WTC11 (cell line): ENCODE measurements around the gene BORCS6. TPM values are rescaled to one million over a fixed set of nuclear protein-coding genes. Genes with fewer than 3 reads are reported as not detected.

Experiments used
- ATAC-seq: fragments of 200-7000 bp; cut with Tn5 transposase; 2 replicates; pipeline ENCODE4 v1.10.0; 2021; ENCODE audit warnings: mild to moderate bottlenecking, moderate library complexity
- CTCF ChIA-PET: fragments of 300-600 bp; sonication (Branson Sonifier 250); formaldehyde crosslinking; loops from one replicate; lab custom pipeline; 2021; ENCODE audit warnings: antibody characterized with exemption; lab: Charles Lee
- POLR2A ChIA-PET: fragments of 350-600 bp; sonication (Branson Sonifier 250); formaldehyde crosslinking; loops from one replicate; lab custom pipeline; 2021; ENCODE audit warnings: antibody characterized with exemption; lab: Charles Lee
- DNase-seq: peaks from one replicate; pipeline ENCODE4 v3.0.0; 2021; ENCODE audit warnings: low spot score
- H3K27ac Mint-ChIP-seq: 2 replicates; pipeline ENCODE4 v1.8.0; 2021; ENCODE audit warnings: mixed read lengths
- H3K27me3 Mint-ChIP-seq: 2 replicates; pipeline ENCODE4 v1.8.0; 2021; ENCODE audit warnings: low read depth, mild to moderate bottlenecking, moderate library complexity, mixed read lengths
- H3K36me3 Mint-ChIP-seq: 2 replicates; pipeline ENCODE4 v1.8.0; 2021; ENCODE audit warnings: mixed read lengths
- H3K4me1 Mint-ChIP-seq: 2 replicates; pipeline ENCODE4 v1.8.0; 2022; ENCODE audit warnings: mixed read lengths
- H3K4me3 Mint-ChIP-seq: 2 replicates; pipeline ENCODE4 v1.8.0; 2021; ENCODE audit warnings: mild to moderate bottlenecking, moderate library complexity, mixed read lengths
- H3K9me3 Mint-ChIP-seq: 2 replicates; pipeline ENCODE4 v1.8.0; 2021; ENCODE audit warnings: mixed read lengths
- CBFB ChIP-seq: sonication (generic); formaldehyde crosslinking; IDR thresholded peaks from 2 replicates; pipeline ENCODE4 v1.8.1; 2022; ENCODE audit warnings: mild to moderate bottlenecking, low read depth, missing genetic modification reagents
- EMX1 ChIP-seq: fragments of 250-450 bp; sonication (Bioruptor Pico); IDR thresholded peaks from 2 replicates; pipeline ENCODE4 v1.8.0; 2021; ENCODE audit warnings: mild to moderate bottlenecking
- FOXJ3 ChIP-seq: sonication (generic); formaldehyde crosslinking; IDR thresholded peaks from 2 replicates; pipeline ENCODE4 v1.9.0; 2021; ENCODE audit warnings: missing genetic modification reagents, mild to moderate bottlenecking, borderline replicate concordance
- FOXP1 ChIP-seq: sonication (generic); formaldehyde crosslinking; IDR thresholded peaks from 2 replicates; pipeline ENCODE4 v1.8.0; 2022; ENCODE audit warnings: missing genetic modification reagents, mild to moderate bottlenecking, moderate library complexity, borderline replicate concordance
- HMGA2 ChIP-seq: fragments of 250-450 bp; sonication (Bioruptor Pico); IDR thresholded peaks from 2 replicates; pipeline ENCODE4 v1.4.0; 2021; ENCODE audit warnings: mild to moderate bottlenecking, moderate library complexity
- JAZF1 ChIP-seq: fragments of 250-450 bp; sonication (Bioruptor Pico); IDR thresholded peaks from 2 replicates; pipeline ENCODE4 v1.9.0; 2021; ENCODE audit warnings: moderate library complexity, mild to moderate bottlenecking, inconsistent platforms
- JUN ChIP-seq: sonication (generic); formaldehyde crosslinking; IDR thresholded peaks from 2 replicates; pipeline ENCODE4 v1.8.0; 2023; ENCODE audit warnings: mild to moderate bottlenecking, missing genetic modification reagents
- TCF7 ChIP-seq: sonication (generic); formaldehyde crosslinking; IDR thresholded peaks from 2 replicates; pipeline ENCODE4 v1.8.0; 2022; ENCODE audit warnings: mild to moderate bottlenecking, low read depth, missing genetic modification reagents, moderate library complexity
- TP53 ChIP-seq: sonication (generic); formaldehyde crosslinking; IDR thresholded peaks from 2 replicates; pipeline ENCODE4 v1.8.1; 2023; ENCODE audit warnings: mild to moderate bottlenecking, missing genetic modification reagents
- ZNF138 ChIP-seq: sonication (generic); formaldehyde crosslinking; conservative IDR thresholded peaks from 2 replicates; pipeline ENCODE4 v1.8.1; 2022; ENCODE audit warnings: mild to moderate bottlenecking, moderate library complexity, missing genetic modification reagents
- ZNF396 ChIP-seq: fragments of 250-450 bp; sonication (Bioruptor Pico); IDR thresholded peaks from 2 replicates; pipeline ENCODE4 v1.8.0; 2021; ENCODE audit warnings: mild to moderate bottlenecking, moderate library complexity, borderline replicate concordance
- ZNF416 ChIP-seq: fragments of 250-450 bp; sonication (Bioruptor Pico); IDR thresholded peaks from 2 replicates; pipeline ENCODE4 v1.9.0; 2021; ENCODE audit warnings: mild to moderate bottlenecking, inconsistent platforms
- total RNA-seq: library from RNA; stranded (reverse); gene quantifications from 3 replicates; pipeline ENCODE4 v1.2.3, GENCODE V29; 2021
- TF ChIP-seq, protein P1 (sequence below): sonication (generic); formaldehyde crosslinking; IDR thresholded peaks from 2 replicates; pipeline ENCODE4 v1.8.1; 2023; ENCODE audit warnings: mild to moderate bottlenecking, moderate library complexity, missing genetic modification reagents
- TF ChIP-seq, protein P2 (sequence below): fragments of 250-450 bp; sonication (Bioruptor Pico); conservative IDR thresholded peaks from 2 replicates; pipeline ENCODE4 v1.9.0; 2021; ENCODE audit warnings: mild to moderate bottlenecking
- TF ChIP-seq, protein P3 (sequence below): sonication (generic); formaldehyde crosslinking; conservative IDR thresholded peaks from 2 replicates; pipeline ENCODE4 v1.8.1; 2023; ENCODE audit warnings: mild to moderate bottlenecking, low read depth, missing genetic modification reagents, moderate library complexity
- TF ChIP-seq, protein P4 (sequence below): sonication (generic); formaldehyde crosslinking; IDR thresholded peaks from 2 replicates; pipeline ENCODE4 v1.8.1; 2023; ENCODE audit warnings: mild to moderate bottlenecking, missing genetic modification reagents, moderate library complexity
- TF ChIP-seq, protein P5 (sequence below): sonication (generic); formaldehyde crosslinking; IDR thresholded peaks from 2 replicates; pipeline ENCODE4 v1.8.0; 2023; ENCODE audit warnings: mild to moderate bottlenecking, missing genetic modification reagents
- TF ChIP-seq, protein P6 (sequence below): sonication (generic); formaldehyde crosslinking; IDR thresholded peaks from 2 replicates; pipeline ENCODE4 v1.8.0; 2022; ENCODE audit warnings: mild to moderate bottlenecking, missing genetic modification reagents
- TF ChIP-seq, protein P7 (sequence below): fragments of 250-450 bp; sonication (Bioruptor Pico); IDR thresholded peaks from 2 replicates; pipeline ENCODE4 v1.9.0; 2021; ENCODE audit warnings: mild to moderate bottlenecking
- TF ChIP-seq, protein P8 (sequence below): sonication (generic); formaldehyde crosslinking; IDR thresholded peaks from 2 replicates; pipeline ENCODE4 v1.8.0; 2022; ENCODE audit warnings: mild to moderate bottlenecking, missing genetic modification reagents

Gene BORCS6
- total RNA-seq, 1 experiment from 2014 or later, result 5.6 TPM

DNA sequence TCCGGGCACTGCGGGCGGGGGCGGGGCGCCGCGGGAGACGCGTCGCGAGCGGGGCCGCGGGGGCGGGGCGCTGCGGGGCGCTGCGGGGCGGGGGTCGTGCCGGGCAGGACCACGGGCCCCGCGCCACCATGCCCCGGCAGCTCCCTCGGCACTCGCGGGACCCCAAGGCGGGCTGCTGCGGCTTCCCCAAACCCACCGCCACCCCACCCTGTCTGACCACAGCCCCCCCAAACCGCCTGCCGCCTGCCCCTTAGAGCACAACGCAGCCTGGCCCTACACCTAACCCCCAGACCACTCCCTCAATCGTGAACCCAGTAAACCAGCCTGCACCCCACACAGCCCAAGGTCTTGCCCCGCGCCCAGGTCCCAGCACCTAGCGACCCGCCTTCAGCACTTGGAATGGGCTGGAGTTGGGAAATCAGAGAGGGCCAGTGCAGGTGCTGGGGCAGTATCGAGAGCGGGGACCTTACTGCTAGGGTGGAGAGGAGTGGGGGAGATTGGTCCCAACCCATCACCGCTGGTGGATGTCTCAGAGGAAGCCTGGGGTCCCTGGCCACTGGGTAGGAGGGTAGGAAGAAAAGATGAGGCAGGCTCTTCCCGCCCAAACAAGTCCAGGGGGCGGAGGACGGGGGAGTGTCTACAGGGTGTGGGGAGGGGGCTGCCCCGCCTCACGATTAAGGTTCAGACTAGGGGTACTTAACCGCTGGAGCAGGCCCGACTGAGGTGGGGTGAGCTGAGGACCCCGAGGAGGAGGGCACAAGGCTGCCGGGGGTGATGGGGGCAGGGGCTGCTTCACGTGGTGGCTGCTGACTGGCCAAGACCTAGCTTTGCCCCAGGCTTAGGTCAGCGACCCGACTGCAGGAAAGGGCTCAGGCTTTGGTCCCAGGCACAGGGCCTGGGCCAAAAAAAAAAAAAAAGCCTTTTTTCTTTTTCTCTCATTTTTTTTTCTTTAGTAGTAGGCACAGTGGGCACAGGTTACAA lies 26.7 kb downstream of the BORCS6 start:
- ChIA-PET CTCF (interaction anchor here (0.6 to 1.5 kb wide), 14 partner anchors 9 to 622 kb away, joined by 3 to 10 read pairs (median 4); partner anchors contain the start of gene TMEM107), POLR2A (interaction anchor here (1.0 to 2.1 kb wide), 7 partner anchors 9 to 47 kb away, joined by 3 to 39 read pairs (median 4); partner anchors contain the start of genes AURKB and PER1)
- peaks cover 47% of the 10 kb centered on the region for H3K4me1 Mint-ChIP-seq
- no peaks in the 10 kb centered on the region for H3K27me3 Mint-ChIP-seq
- DNase-seq (peak; percentile 80), ATAC-seq (peak; percentile 69)
- TF ChIP-seq, protein P1, sequence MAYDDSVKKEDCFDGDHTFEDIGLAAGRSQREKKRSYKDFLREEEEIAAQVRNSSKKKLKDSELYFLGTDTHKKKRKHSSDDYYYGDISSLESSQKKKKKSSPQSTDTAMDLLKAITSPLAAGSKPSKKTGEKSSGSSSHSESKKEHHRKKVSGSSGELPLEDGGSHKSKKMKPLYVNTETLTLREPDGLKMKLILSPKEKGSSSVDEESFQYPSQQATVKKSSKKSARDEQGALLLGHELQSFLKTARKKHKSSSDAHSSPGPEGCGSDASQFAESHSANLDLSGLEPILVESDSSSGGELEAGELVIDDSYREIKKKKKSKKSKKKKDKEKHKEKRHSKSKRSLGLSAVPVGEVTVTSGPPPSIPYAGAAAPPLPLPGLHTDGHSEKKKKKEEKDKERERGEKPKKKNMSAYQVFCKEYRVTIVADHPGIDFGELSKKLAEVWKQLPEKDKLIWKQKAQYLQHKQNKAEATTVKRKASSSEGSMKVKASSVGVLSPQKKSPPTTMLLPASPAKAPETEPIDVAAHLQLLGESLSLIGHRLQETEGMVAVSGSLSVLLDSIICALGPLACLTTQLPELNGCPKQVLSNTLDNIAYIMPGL, result peak; percentile 3; the same call in 1 of the 2 replicates
- TF ChIP-seq, protein P2, sequence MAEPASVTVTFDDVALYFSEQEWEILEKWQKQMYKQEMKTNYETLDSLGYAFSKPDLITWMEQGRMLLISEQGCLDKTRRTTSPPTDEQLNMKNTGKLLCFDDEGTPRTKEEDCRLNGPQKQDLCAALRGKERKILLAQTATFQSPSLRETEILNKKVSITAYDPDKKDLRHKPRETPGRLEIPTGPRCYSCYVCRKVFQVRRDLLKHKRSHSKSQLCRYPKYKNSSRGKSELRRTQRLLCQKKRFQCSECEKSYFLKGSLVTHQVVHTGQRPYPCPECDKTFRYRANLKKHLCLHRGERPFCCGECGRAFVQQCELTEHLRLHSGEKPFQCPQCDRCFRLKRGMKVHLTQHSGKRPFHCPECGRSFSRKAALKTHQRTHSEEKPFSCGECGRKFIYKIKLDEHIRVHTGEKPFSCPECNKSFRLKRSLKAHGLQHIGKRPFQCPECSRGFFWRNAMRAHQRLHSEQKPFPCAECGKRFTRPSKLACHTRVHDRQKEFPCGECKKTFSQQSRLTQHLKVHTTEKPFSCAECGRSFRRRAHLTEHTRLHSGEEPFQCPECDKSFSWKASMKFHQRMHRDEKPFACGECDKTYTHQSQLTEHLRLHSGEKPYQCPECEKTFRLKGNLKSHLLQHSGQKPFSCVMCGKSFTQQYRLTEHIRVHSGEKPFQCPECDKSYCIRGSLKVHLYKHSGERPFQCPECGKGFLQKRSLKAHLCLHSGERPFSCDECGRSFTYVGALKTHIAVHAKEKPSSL (CRISPR knock-in tag), result no peak
- TF ChIP-seq TCF7 (CRISPR knock-in tag), result no peak
- peak; percentile 53; the same call in 1 of the 2 replicates for TF ChIP-seq EMX1 (CRISPR knock-in tag)
- no peak for TF ChIP-seq ZNF138 (CRISPR knock-in tag)
- TF ChIP-seq TP53 (CRISPR knock-in tag), result 0 out of 2 replicates have a peak, but pooled peaks have one; percentile 4
- TF ChIP-seq, protein P3, sequence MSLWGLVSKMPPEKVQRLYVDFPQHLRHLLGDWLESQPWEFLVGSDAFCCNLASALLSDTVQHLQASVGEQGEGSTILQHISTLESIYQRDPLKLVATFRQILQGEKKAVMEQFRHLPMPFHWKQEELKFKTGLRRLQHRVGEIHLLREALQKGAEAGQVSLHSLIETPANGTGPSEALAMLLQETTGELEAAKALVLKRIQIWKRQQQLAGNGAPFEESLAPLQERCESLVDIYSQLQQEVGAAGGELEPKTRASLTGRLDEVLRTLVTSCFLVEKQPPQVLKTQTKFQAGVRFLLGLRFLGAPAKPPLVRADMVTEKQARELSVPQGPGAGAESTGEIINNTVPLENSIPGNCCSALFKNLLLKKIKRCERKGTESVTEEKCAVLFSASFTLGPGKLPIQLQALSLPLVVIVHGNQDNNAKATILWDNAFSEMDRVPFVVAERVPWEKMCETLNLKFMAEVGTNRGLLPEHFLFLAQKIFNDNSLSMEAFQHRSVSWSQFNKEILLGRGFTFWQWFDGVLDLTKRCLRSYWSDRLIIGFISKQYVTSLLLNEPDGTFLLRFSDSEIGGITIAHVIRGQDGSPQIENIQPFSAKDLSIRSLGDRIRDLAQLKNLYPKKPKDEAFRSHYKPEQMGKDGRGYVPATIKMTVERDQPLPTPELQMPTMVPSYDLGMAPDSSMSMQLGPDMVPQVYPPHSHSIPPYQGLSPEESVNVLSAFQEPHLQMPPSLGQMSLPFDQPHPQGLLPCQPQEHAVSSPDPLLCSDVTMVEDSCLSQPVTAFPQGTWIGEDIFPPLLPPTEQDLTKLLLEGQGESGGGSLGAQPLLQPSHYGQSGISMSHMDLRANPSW (CRISPR knock-in tag), result no peak
- TF ChIP-seq, protein P4, sequence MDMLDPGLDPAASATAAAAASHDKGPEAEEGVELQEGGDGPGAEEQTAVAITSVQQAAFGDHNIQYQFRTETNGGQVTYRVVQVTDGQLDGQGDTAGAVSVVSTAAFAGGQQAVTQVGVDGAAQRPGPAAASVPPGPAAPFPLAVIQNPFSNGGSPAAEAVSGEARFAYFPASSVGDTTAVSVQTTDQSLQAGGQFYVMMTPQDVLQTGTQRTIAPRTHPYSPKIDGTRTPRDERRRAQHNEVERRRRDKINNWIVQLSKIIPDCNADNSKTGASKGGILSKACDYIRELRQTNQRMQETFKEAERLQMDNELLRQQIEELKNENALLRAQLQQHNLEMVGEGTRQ (CRISPR knock-in tag), result peak; percentile 71
- no peak for TF ChIP-seq ZNF396 (CRISPR knock-in tag)
- TF ChIP-seq CBFB (CRISPR knock-in tag), result no peak
- no peak for TF ChIP-seq JAZF1 (CRISPR knock-in tag)
- TF ChIP-seq, protein P5, sequence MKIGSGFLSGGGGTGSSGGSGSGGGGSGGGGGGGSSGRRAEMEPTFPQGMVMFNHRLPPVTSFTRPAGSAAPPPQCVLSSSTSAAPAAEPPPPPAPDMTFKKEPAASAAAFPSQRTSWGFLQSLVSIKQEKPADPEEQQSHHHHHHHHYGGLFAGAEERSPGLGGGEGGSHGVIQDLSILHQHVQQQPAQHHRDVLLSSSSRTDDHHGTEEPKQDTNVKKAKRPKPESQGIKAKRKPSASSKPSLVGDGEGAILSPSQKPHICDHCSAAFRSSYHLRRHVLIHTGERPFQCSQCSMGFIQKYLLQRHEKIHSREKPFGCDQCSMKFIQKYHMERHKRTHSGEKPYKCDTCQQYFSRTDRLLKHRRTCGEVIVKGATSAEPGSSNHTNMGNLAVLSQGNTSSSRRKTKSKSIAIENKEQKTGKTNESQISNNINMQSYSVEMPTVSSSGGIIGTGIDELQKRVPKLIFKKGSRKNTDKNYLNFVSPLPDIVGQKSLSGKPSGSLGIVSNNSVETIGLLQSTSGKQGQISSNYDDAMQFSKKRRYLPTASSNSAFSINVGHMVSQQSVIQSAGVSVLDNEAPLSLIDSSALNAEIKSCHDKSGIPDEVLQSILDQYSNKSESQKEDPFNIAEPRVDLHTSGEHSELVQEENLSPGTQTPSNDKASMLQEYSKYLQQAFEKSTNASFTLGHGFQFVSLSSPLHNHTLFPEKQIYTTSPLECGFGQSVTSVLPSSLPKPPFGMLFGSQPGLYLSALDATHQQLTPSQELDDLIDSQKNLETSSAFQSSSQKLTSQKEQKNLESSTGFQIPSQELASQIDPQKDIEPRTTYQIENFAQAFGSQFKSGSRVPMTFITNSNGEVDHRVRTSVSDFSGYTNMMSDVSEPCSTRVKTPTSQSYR (CRISPR knock-in tag), result 0 out of 2 replicates have a peak, but pooled peaks have one; percentile 45
- TF ChIP-seq JUN (CRISPR knock-in tag), result no peak
- TF ChIP-seq FOXJ3, result no peak
- no peak for TF ChIP-seq HMGA2 (CRISPR knock-in tag)
- no peak for TF ChIP-seq ZNF416 (CRISPR knock-in tag)
- TF ChIP-seq FOXP1 (CRISPR knock-in tag), result no peak
- TF ChIP-seq, protein P6, sequence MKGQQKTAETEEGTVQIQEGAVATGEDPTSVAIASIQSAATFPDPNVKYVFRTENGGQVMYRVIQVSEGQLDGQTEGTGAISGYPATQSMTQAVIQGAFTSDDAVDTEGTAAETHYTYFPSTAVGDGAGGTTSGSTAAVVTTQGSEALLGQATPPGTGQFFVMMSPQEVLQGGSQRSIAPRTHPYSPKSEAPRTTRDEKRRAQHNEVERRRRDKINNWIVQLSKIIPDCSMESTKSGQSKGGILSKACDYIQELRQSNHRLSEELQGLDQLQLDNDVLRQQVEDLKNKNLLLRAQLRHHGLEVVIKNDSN (CRISPR knock-in tag), result peak; percentile 49; the same call in 1 of the 2 replicates
- TF ChIP-seq, protein P7, sequence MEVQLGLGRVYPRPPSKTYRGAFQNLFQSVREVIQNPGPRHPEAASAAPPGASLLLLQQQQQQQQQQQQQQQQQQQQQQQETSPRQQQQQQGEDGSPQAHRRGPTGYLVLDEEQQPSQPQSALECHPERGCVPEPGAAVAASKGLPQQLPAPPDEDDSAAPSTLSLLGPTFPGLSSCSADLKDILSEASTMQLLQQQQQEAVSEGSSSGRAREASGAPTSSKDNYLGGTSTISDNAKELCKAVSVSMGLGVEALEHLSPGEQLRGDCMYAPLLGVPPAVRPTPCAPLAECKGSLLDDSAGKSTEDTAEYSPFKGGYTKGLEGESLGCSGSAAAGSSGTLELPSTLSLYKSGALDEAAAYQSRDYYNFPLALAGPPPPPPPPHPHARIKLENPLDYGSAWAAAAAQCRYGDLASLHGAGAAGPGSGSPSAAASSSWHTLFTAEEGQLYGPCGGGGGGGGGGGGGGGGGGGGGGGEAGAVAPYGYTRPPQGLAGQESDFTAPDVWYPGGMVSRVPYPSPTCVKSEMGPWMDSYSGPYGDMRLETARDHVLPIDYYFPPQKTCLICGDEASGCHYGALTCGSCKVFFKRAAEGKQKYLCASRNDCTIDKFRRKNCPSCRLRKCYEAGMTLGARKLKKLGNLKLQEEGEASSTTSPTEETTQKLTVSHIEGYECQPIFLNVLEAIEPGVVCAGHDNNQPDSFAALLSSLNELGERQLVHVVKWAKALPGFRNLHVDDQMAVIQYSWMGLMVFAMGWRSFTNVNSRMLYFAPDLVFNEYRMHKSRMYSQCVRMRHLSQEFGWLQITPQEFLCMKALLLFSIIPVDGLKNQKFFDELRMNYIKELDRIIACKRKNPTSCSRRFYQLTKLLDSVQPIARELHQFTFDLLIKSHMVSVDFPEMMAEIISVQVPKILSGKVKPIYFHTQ (CRISPR knock-in tag), result no peak
- TF ChIP-seq, protein P8, sequence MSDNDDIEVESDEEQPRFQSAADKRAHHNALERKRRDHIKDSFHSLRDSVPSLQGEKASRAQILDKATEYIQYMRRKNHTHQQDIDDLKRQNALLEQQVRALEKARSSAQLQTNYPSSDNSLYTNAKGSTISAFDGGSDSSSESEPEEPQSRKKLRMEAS (CRISPR knock-in tag), result peak; percentile 76; the same call in 1 of the 2 replicates
- H3K4me3 Mint-ChIP-seq, result peak overlapping the region; percentile 89
- H3K36me3 Mint-ChIP-seq, result peaks cover 8% of the 10 kb centered on the region
- peak overlapping the region; percentile 100 for H3K27ac Mint-ChIP-seq
- no peaks in the 10 kb centered on the region for H3K9me3 Mint-ChIP-seq
